NB4 (cell line): ENCODE results near the gene RXRA.

Source experiments
- MYC ChIP-seq: IDR thresholded peaks from 2 replicates; pipeline ENCODE4 v1.6.1; 2011; ENCODE audit warnings: low read depth, low read length
- POLR2A ChIP-seq: IDR thresholded peaks from 2 replicates; pipeline ENCODE4 v1.6.1; 2011; ENCODE audit warnings: mild to moderate bottlenecking; ENCODE audit not compliant: insufficient read length; ENCODE audit errors: extremely low read depth
- TF ChIP-seq, protein P1 (sequence below): IDR thresholded peaks from one replicate; pipeline ENCODE4 v1.5.1; 2012; ENCODE audit warnings: low read depth, low read length
- TF ChIP-seq, protein P2 (sequence below): IDR thresholded peaks from 2 replicates; pipeline ENCODE4 v1.6.1; 2011; ENCODE audit warnings: low read depth, low read length

DNA sequence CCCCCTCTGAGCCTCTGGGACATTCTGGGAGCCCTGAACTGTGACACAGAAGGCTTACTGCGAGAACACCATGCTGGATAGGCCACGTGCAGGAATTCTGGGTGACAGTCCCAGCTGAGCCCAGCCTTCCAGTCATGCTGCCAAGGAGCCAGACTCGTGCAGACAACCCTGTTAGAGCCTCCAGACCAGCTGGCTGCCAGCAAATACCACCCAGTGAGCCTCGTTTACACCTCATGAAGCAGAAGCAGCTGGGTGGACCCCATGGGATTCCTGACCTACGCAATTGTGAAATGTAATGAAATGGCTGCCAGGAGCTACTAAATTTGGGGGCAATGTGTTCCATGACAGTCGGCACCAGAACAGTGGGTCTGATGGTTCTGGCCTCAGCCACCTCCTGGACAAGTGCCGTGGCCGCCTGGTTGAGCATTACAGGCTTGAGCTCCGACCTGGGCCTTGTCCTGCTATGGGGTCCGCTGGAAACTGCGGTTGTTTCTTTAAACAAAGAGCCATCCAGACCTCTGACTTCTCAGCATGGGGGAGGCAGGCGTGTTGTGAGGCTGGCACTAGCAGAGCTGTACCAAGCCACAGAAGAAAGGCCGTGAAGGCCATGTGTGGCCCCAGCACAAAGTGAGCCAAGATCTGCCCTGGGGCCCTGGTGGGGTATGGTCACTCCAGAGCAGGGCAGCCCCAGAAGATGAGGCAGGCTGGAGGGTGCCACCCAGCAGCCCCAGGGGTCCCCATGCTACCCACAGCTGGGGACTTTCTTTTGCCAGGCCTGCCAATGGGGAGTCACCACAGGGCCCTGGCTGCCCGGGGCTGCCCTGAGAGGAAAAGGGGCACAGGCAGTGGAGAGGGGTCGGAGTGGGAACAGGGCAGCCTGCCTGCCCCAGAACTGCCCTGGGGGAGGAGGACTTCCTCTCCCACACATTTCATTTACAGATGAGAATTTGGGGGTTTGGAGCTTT is 19.3 kb upstream of the RXRA start:
- TF ChIP-seq, protein P1, sequence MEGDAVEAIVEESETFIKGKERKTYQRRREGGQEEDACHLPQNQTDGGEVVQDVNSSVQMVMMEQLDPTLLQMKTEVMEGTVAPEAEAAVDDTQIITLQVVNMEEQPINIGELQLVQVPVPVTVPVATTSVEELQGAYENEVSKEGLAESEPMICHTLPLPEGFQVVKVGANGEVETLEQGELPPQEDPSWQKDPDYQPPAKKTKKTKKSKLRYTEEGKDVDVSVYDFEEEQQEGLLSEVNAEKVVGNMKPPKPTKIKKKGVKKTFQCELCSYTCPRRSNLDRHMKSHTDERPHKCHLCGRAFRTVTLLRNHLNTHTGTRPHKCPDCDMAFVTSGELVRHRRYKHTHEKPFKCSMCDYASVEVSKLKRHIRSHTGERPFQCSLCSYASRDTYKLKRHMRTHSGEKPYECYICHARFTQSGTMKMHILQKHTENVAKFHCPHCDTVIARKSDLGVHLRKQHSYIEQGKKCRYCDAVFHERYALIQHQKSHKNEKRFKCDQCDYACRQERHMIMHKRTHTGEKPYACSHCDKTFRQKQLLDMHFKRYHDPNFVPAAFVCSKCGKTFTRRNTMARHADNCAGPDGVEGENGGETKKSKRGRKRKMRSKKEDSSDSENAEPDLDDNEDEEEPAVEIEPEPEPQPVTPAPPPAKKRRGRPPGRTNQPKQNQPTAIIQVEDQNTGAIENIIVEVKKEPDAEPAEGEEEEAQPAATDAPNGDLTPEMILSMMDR, result no peak
- TF ChIP-seq POLR2A (no peak), MYC (no peak)
- TF ChIP-seq, protein P2, sequence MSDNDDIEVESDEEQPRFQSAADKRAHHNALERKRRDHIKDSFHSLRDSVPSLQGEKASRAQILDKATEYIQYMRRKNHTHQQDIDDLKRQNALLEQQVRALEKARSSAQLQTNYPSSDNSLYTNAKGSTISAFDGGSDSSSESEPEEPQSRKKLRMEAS, result no peak
